Activated naive CD4-positive, alpha-beta T cell treated with anti-CD3 and anti-CD28 coated beads, Interleukin-2, amount 50 U/mL, for 16 hours (primary cell): Measurements from ENCODE around the gene NPR3.

Experiments used
- DNase-seq: peaks from one replicate; pipeline ENCODE4 v3.0.0-alpha.2; 2020

Gene NPR3

GRCh38 chr5:32710550-32711361 is at the start of gene NPR3:
NPR3 (plus strand) TSS chr5:32711321; CDS start chr5:32711777, 456 bp downstream.
- no peak for DNase-seq

GRCh38 chr5:32664523-32664922 is 46.6 kb upstream of the NPR3 start:
- DNase-seq: no peak

- DNase-seq: no peak
Observed at GRCh38 chr5:32668552-32668951, 42.6 kb upstream of the NPR3 start.

GRCh38 chr5:32673272-32673671 is 37.8 kb upstream of the NPR3 start:
- DNase-seq: no peak

- DNase-seq: no peak
Observed at GRCh38 chr5:32677023-32677422, 34.1 kb upstream of the NPR3 start.

GRCh38 chr5:32678472-32678871 is 32.6 kb upstream of the NPR3 start:
- DNase-seq: no peak

- DNase-seq: no peak
Observed at GRCh38 chr5:32679218-32679617, 31.9 kb upstream of the NPR3 start.

GRCh38 chr5:32680183-32680582 is 30.9 kb upstream of the NPR3 start:
- no peak for DNase-seq

GRCh38 chr5:32683125-32683524 is 28.0 kb upstream of the NPR3 start:
- no peak for DNase-seq

- DNase-seq: no peak
Observed at GRCh38 chr5:32684260-32684659, 26.9 kb upstream of the NPR3 start.

GRCh38 chr5:32686799-32687498 is 24.2 kb upstream of the NPR3 start:
- DNase-seq: no peak

- DNase-seq: no peak
Observed at GRCh38 chr5:32687499-32687831, 23.7 kb upstream of the NPR3 start.

- DNase-seq: no peak
Observed at GRCh38 chr5:32690153-32690552, 21.0 kb upstream of the NPR3 start.

GRCh38 chr5:32690666-32691065 is 20.5 kb upstream of the NPR3 start:
- DNase-seq: no peak

GRCh38 chr5:32692036-32692746 is 18.9 kb upstream of the NPR3 start:
- no peak for DNase-seq

GRCh38 chr5:32703957-32704356 is 7.2 kb upstream of the NPR3 start:
- no peak for DNase-seq

- no peak for DNase-seq
Observed at GRCh38 chr5:32707418-32707997, 3.6 kb upstream of the NPR3 start.

GRCh38 chr5:32708949-32709348 is 2.2 kb upstream of the NPR3 start:
- DNase-seq: no peak

- DNase-seq: peak; percentile 39
Observed at GRCh38 chr5:32709750-32710549, 1.2 kb upstream of the NPR3 start.

- DNase-seq: no peak
Observed at GRCh38 chr5:32711362-32711680, 200 bp downstream of the NPR3 start.

- DNase-seq: no peak
Observed at GRCh38 chr5:32711681-32712480, 760 bp downstream of the NPR3 start.
